Measurements from ENCODE around the gene NKAPL. TPM values are rescaled to one million over a fixed set of nuclear protein-coding genes. Genes with fewer than 3 reads are reported as not detected.

Gene NKAPL
- total RNA-seq, 1 donor from 2014 or later, result not detected

DNA sequence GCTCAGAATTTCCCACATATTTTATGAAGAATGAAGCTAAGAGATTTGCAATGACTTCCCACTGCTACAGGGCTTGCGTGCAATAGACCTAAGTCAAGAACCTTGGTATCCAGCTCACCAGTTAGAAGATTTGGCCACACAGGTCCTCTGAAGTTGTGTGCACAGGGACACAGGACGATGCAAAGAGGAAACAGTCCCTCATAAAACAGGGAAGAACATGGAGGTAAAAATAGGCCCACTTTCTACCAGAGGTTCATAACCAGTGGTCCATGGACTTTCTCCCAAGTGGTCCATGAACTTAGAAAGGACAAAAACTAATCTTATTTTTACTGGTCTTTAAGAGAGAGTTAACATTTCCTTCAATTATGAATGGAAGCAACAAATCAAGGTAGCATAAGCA is 8.3 kb upstream of the NKAPL start:
- no peak overlapping the region for H3K27ac Mint-ChIP-seq (ENCODE audit: unreplicated experiment)
- no peaks in the 10 kb centered on the region for H3K9me3 Mint-ChIP-seq (ENCODE audit: low read depth)
- peak overlapping the region; percentile 51 for H3K4me3 Mint-ChIP-seq (ENCODE audit: unreplicated experiment)
- H3K4me1 Mint-ChIP-seq (ENCODE audit: low read depth), result peaks cover 21% of the 10 kb centered on the region
- TF ChIP-seq, protein P1, sequence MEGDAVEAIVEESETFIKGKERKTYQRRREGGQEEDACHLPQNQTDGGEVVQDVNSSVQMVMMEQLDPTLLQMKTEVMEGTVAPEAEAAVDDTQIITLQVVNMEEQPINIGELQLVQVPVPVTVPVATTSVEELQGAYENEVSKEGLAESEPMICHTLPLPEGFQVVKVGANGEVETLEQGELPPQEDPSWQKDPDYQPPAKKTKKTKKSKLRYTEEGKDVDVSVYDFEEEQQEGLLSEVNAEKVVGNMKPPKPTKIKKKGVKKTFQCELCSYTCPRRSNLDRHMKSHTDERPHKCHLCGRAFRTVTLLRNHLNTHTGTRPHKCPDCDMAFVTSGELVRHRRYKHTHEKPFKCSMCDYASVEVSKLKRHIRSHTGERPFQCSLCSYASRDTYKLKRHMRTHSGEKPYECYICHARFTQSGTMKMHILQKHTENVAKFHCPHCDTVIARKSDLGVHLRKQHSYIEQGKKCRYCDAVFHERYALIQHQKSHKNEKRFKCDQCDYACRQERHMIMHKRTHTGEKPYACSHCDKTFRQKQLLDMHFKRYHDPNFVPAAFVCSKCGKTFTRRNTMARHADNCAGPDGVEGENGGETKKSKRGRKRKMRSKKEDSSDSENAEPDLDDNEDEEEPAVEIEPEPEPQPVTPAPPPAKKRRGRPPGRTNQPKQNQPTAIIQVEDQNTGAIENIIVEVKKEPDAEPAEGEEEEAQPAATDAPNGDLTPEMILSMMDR (IDR thresholded peaks at IDR 0.05), result no peak
- peaks cover 14% of the 10 kb centered on the region for H3K36me3 Mint-ChIP-seq (ENCODE audit: low read depth)
- H3K27me3 Mint-ChIP-seq (ENCODE audit: low read depth), result no peaks in the 10 kb centered on the region
- no peak for DNase-seq (ENCODE audit: low spot score)

DNA sequence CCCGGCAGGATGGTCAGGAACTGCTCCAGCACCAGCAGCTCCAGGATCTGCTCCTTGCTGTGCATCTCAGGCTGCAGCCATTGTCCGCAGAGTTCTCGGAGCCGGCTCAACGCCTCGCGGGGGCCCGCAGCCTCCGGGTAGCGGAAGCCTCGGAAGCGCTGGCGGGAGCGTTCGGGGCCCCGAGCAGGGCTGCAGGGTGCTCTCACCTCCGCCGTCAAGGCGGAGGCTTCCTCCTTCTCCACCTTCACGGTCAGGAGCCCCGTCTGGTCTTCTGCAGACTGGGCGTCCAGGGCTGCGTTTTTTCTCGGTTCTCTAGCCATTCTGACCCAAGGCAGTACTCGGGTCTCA is 7.5 kb upstream of the NKAPL start:
- no peak for DNase-seq (ENCODE audit: low spot score)
- H3K4me1 Mint-ChIP-seq (ENCODE audit: low read depth), result peaks cover 21% of the 10 kb centered on the region
- peak overlapping the region; percentile 87 for H3K27ac Mint-ChIP-seq (ENCODE audit: unreplicated experiment)
- no peaks in the 10 kb centered on the region for H3K27me3 Mint-ChIP-seq (ENCODE audit: low read depth)
- H3K9me3 Mint-ChIP-seq (ENCODE audit: low read depth), result no peaks in the 10 kb centered on the region
- peak overlapping the region; percentile 98 for H3K4me3 Mint-ChIP-seq (ENCODE audit: unreplicated experiment)
- TF ChIP-seq, protein P1 (IDR thresholded peaks at IDR 0.05), result no peak
- peaks cover 6% of the 10 kb centered on the region for H3K36me3 Mint-ChIP-seq (ENCODE audit: low read depth)

DNA sequence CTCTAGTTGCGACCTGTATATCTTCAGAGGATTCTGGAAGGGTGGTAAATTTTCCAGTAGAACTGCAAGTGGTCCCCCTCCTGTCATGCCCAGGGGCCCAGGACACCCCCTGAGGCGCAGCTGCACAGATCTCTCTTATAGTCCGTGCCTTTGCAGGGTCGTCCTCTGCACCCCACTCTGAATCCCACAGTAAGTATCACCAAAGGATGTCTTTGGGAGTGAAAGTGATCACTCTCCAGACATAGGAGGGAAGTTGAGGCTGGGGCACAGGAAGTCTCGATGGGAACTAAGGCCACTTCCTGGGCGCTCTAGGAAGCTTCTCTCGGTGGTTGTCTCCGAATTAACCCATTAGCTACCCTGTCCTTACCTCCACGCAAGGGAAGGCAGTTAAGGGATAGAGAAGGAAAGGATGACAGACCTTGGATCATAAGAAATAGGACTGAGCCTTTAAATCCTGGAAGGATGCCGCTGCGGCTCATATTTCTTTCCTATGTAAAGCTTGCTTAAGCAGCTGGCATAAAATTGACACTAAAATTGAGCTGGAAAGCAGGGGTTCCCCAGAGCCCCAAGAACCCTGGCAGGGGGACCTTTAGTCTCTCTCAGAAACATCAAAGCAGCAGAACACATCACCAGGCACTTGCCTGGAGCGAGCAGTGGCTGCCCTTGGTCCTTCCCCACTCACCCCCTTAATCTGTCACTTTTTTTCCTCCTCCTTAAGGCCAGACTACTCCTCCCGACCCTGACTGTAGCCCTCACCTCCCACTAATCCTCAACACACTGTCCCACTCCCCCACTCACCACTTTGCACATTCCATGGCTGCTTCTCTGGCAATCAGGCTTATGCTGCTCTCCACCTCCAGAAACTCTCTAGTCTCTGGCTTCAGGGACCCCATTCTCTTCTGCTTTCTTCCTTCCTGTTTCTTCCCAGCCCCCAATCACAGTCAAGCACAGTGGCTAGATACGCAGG is 6.8 kb upstream of the NKAPL start, which contains the start of gene ZKSCAN4:
Gene ZKSCAN4, minus strand, starts transcription at position 261 of the 967 bp plus-strand sequence. CDS start 289 bp downstream, outside the sequence.
- H3K27ac Mint-ChIP-seq (ENCODE audit: unreplicated experiment), result peak within 1 kb of the TSS; percentile 87
- no peaks in the 10 kb centered on the region for H3K9me3 Mint-ChIP-seq (ENCODE audit: low read depth)
- H3K27me3 Mint-ChIP-seq (ENCODE audit: low read depth), result no peaks in the 10 kb centered on the region
- TF ChIP-seq, protein P1 (IDR thresholded peaks at IDR 0.05), result no peak
- DNase-seq (ENCODE audit: low spot score), result no peak
- peaks cover 6% of the 10 kb centered on the region for H3K36me3 Mint-ChIP-seq (ENCODE audit: low read depth)
- peaks cover 21% of the 10 kb centered on the region for H3K4me1 Mint-ChIP-seq (ENCODE audit: low read depth)
- peak within 1 kb of the TSS; percentile 98 for H3K4me3 Mint-ChIP-seq (ENCODE audit: unreplicated experiment)

DNA sequence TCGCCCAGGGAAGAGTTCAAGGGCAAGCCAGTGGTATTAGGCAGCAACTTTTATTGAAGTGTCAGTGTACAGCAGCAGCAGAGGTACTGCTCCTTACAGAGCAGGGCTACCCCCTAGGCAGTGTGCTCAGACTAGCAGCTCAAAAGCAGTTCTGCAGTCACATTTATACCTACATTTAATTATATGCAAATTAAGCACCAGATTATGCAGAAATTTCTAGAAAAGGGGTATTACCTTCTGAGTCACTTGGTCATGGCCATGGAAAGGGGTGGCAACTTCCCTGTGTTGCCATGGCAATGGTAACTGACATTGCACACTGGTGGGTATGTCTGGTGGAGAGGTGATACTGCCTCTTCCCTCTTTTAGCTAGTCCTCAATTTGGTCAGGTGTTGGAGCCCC is 5.0 kb upstream of the NKAPL start:
- Mint-ChIP-seq H3K36me3 (ENCODE audit: low read depth) (no peaks in the 10 kb centered on the region), H3K9me3 (ENCODE audit: low read depth) (no peaks in the 10 kb centered on the region), H3K27me3 (ENCODE audit: low read depth) (no peaks in the 10 kb centered on the region), H3K4me3 (ENCODE audit: unreplicated experiment) (no peak overlapping the region), H3K4me1 (ENCODE audit: low read depth) (peaks cover 21% of the 10 kb centered on the region), H3K27ac (ENCODE audit: unreplicated experiment) (no peak overlapping the region)
- no peak for DNase-seq (ENCODE audit: low spot score)
- TF ChIP-seq, protein P1 (IDR thresholded peaks at IDR 0.05), result no peak

DNA sequence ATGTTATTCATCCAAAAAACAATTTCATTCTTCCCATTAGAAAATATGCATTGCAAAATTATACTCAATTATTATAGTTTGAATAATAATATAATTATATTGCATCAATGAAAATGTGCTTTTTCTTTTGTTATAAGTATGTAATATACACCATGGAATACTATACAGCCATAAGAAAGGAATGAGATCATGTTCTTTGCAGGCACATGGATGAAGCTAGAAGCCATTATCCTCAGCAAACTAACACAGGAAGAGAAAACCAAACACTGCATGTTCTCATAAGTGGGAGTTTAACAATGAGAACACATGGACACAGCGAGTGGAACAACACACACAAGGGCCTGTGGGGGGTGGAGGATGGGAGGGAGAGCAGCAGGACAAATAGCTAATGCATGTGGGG is 2.1 kb upstream of the NKAPL start:
- no peak for DNase-seq (ENCODE audit: low spot score)
- TF ChIP-seq, protein P1 (IDR thresholded peaks at IDR 0.05), result no peak
- Mint-ChIP-seq H3K9me3 (ENCODE audit: low read depth) (no peaks in the 10 kb centered on the region), H3K27ac (ENCODE audit: unreplicated experiment) (no peak overlapping the region), H3K4me1 (ENCODE audit: low read depth) (peaks cover 8% of the 10 kb centered on the region), H3K4me3 (ENCODE audit: unreplicated experiment) (no peak overlapping the region), H3K36me3 (ENCODE audit: low read depth) (no peaks in the 10 kb centered on the region), H3K27me3 (ENCODE audit: low read depth) (peaks cover 7% of the 10 kb centered on the region)
